AG09319 (cell line): ENCODE measurements around the gene ZNF432.
A peak's percentile ranks its signal among the peaks of the same experiment; 100 is the strongest.

ENCODE experiments used
- DNase-seq: peaks from one replicate; pipeline ENCODE4 v3.0.0-alpha.2; 2010; ENCODE audit warnings: low read depth; ENCODE audit errors: extremely low read depth
- CTCF ChIP-seq: IDR thresholded peaks from 2 replicates; pipeline ENCODE4 v1.5.1; 2011; ENCODE audit warnings: low read depth, mild to moderate bottlenecking, inconsistent platforms, low read length, moderate library complexity

Gene ZNF432

GRCh38 chr19:51986309-51987291 lies 62.0 kb downstream of the ZNF432 start, which contains the start of gene ZNF350:
Gene ZNF350, minus strand, starts transcription at chr19:51986840. Its CDS starts 12,480 bp downstream, at chr19:51974360.
- peak; percentile 83 for DNase-seq
- TF ChIP-seq CTCF: no peak

GRCh38 chr19:51983361-51983760 lies 65.3 kb downstream of the ZNF432 start:
- no peak for TF ChIP-seq CTCF

More at GRCh38 chr19:51983361-51983760, 65.3 kb downstream of the ZNF432 start:
- DNase-seq: no peak
